Measurements from ENCODE around the gene HLA-B.
"Not testable (repeated sequence)": the region's sequence is repeated elsewhere in the genome, so short reads cannot be mapped to it uniquely, and the experiment has no call there.

The HLA-B gene

GRCh38 chr6:31400467-31401289 lies 43.7 kb upstream of the HLA-B start:
- DNase-seq (ENCODE audit: low read depth, low spot score) = peak; percentile 36
- peaks cover 11% of the 10 kb centered on the region; the same call in 1 of the 2 replicates for H3K9me3 ChIP-seq (ENCODE audit: insufficient read depth, low read length)
- H3K9ac ChIP-seq (ENCODE audit: insufficient read length, low read depth) = peak overlapping the region; percentile 83
- H3K4me3 ChIP-seq (ENCODE audit: insufficient read length, low read depth) = peak overlapping the region; percentile 61
- H3K4me1 ChIP-seq (ENCODE audit: insufficient read depth, insufficient read length) = peaks cover 4% of the 10 kb centered on the region
- no peaks in the 10 kb centered on the region for H3K27me3 ChIP-seq (ENCODE audit: insufficient read depth, insufficient read length)
- no peak for TF ChIP-seq SUZ12 (IDR thresholded peaks at IDR 0.05; ENCODE audit: extremely low read depth, insufficient read depth, insufficient read length)
- TF ChIP-seq YY1 (IDR thresholded peaks at IDR 0.05; ENCODE audit: insufficient read depth, insufficient read length) = no peak
- TF ChIP-seq ZNF274 (IDR thresholded peaks at IDR 0.05; ENCODE audit: low read depth, low read length) = no peak
- H3K36me3 ChIP-seq (ENCODE audit: insufficient read depth, insufficient read length, low read length) = peaks cover under 1% of the 10 kb centered on the region

GRCh38 chr6:31399589-31400466 lies 42.8 kb upstream of the HLA-B start:
- H3K4me1 ChIP-seq (ENCODE audit: insufficient read depth, insufficient read length) = peaks cover 4% of the 10 kb centered on the region
- H3K9ac ChIP-seq (ENCODE audit: insufficient read length, low read depth) = peak overlapping the region; percentile 83
- no peaks in the 10 kb centered on the region for H3K27me3 ChIP-seq (ENCODE audit: insufficient read depth, insufficient read length)
- peak; percentile 43 for DNase-seq (ENCODE audit: low read depth, low spot score)
- peak overlapping the region; percentile 61 for H3K4me3 ChIP-seq (ENCODE audit: insufficient read length, low read depth)
- peaks cover 11% of the 10 kb centered on the region; the same call in 1 of the 2 replicates for H3K9me3 ChIP-seq (ENCODE audit: insufficient read depth, low read length)
- TF ChIP-seq ZNF274 (IDR thresholded peaks at IDR 0.05; ENCODE audit: low read depth, low read length) (no peak), SUZ12 (IDR thresholded peaks at IDR 0.05; ENCODE audit: extremely low read depth, insufficient read depth, insufficient read length) (no peak), YY1 (IDR thresholded peaks at IDR 0.05; ENCODE audit: insufficient read depth, insufficient read length) (no peak)
- no peaks in the 10 kb centered on the region for H3K36me3 ChIP-seq (ENCODE audit: insufficient read depth, insufficient read length, low read length)

GRCh38 chr6:31397901-31398525 lies 41.0 kb upstream of the HLA-B start:
- TF ChIP-seq YY1 (IDR thresholded peaks at IDR 0.05; ENCODE audit: insufficient read depth, insufficient read length) (no peak), ZNF274 (IDR thresholded peaks at IDR 0.05; ENCODE audit: low read depth, low read length) (no peak), SUZ12 (IDR thresholded peaks at IDR 0.05; ENCODE audit: extremely low read depth, insufficient read depth, insufficient read length) (no peak)
- Histone ChIP-seq H3K9ac (ENCODE audit: insufficient read length, low read depth) (no peak overlapping the region), H3K4me3 (ENCODE audit: insufficient read length, low read depth) (no peak overlapping the region), H3K27me3 (ENCODE audit: insufficient read depth, insufficient read length) (no peaks in the 10 kb centered on the region), H3K36me3 (ENCODE audit: insufficient read depth, insufficient read length, low read length) (peaks cover 3% of the 10 kb centered on the region), H3K4me1 (ENCODE audit: insufficient read depth, insufficient read length) (peaks cover 4% of the 10 kb centered on the region), H3K9me3 (ENCODE audit: insufficient read depth, low read length) (peaks cover 11% of the 10 kb centered on the region; the same call in 1 of the 2 replicates)
- DNase-seq (ENCODE audit: low read depth, low spot score) = no peak

- H3K36me3 ChIP-seq (ENCODE audit: insufficient read depth, insufficient read length, low read length); DNase-seq (ENCODE audit: low read depth, low spot score); H3K27me3 ChIP-seq (ENCODE audit: insufficient read depth, insufficient read length); H3K4me3 ChIP-seq (ENCODE audit: insufficient read length, low read depth); H3K4me1 ChIP-seq (ENCODE audit: insufficient read depth, insufficient read length); H3K9ac ChIP-seq (ENCODE audit: insufficient read length, low read depth): not testable (repeated sequence)
- H3K9me3 ChIP-seq (ENCODE audit: insufficient read depth, low read length) = peaks cover 11% of the 10 kb centered on the region; the same call in 1 of the 2 replicates
These were observed 40.1 kb upstream of the HLA-B start for GRCh38 chr6:31397153-31397499.

GRCh38 chr6:31396422-31397152 lies 39.6 kb upstream of the HLA-B start:
- H3K4me1 ChIP-seq (ENCODE audit: insufficient read depth, insufficient read length) = peaks cover 2% of the 10 kb centered on the region
- H3K4me3 ChIP-seq (ENCODE audit: insufficient read length, low read depth) = no peak overlapping the region
- DNase-seq (ENCODE audit: low read depth, low spot score) = peak; percentile 40
- peaks cover 3% of the 10 kb centered on the region for H3K36me3 ChIP-seq (ENCODE audit: insufficient read depth, insufficient read length, low read length)
- no peak for TF ChIP-seq YY1 (IDR thresholded peaks at IDR 0.05; ENCODE audit: insufficient read depth, insufficient read length)
- no peak for TF ChIP-seq ZNF274 (IDR thresholded peaks at IDR 0.05; ENCODE audit: low read depth, low read length)
- TF ChIP-seq SUZ12 (IDR thresholded peaks at IDR 0.05; ENCODE audit: extremely low read depth, insufficient read depth, insufficient read length) = no peak
- peaks cover 11% of the 10 kb centered on the region; the same call in 1 of the 2 replicates for H3K9me3 ChIP-seq (ENCODE audit: insufficient read depth, low read length)
- H3K9ac ChIP-seq (ENCODE audit: insufficient read length, low read depth) = no peak overlapping the region
- no peaks in the 10 kb centered on the region for H3K27me3 ChIP-seq (ENCODE audit: insufficient read depth, insufficient read length)

GRCh38 chr6:31395832-31396231 lies 38.9 kb upstream of the HLA-B start:
- DNase-seq (ENCODE audit: low read depth, low spot score) = no peak
- H3K27me3 ChIP-seq (ENCODE audit: insufficient read depth, insufficient read length) = no peaks in the 10 kb centered on the region
- H3K4me3 ChIP-seq (ENCODE audit: insufficient read length, low read depth) = no peak overlapping the region
- peaks cover 3% of the 10 kb centered on the region for H3K36me3 ChIP-seq (ENCODE audit: insufficient read depth, insufficient read length, low read length)
- TF ChIP-seq YY1 (IDR thresholded peaks at IDR 0.05; ENCODE audit: insufficient read depth, insufficient read length) (no peak), SUZ12 (IDR thresholded peaks at IDR 0.05; ENCODE audit: extremely low read depth, insufficient read depth, insufficient read length) (no peak), ZNF274 (IDR thresholded peaks at IDR 0.05; ENCODE audit: low read depth, low read length) (no peak)
- H3K4me1 ChIP-seq (ENCODE audit: insufficient read depth, insufficient read length) = peaks cover 2% of the 10 kb centered on the region
- H3K9ac ChIP-seq (ENCODE audit: insufficient read length, low read depth) = no peak overlapping the region
- H3K9me3 ChIP-seq (ENCODE audit: insufficient read depth, low read length) = peaks cover 11% of the 10 kb centered on the region; the same call in 1 of the 2 replicates

Measured in NT2/D1 (cell line).